RWPE2 (cell line): Measurements from ENCODE around the gene BCLAF1.

ENCODE experiments used
- ATAC-seq: fragments of 200-7000 bp; cut with Tn5 transposase; 3 replicates; pipeline ENCODE4 v1.9.1; 2021; ENCODE audit warnings: low read depth
- DNase-seq: peaks from one replicate; pipeline ENCODE4 v3.0.0-alpha.2; 2020; ENCODE audit warnings: low spot score
- H3K27ac ChIP-seq: fragments of 450-650 bp; 2 replicates; pipeline ENCODE4 v1.5.1; 2017; ENCODE audit warnings: mild to moderate bottlenecking; ENCODE audit not compliant: poor library complexity, severe bottlenecking
- H3K27me3 ChIP-seq: fragments of 250-450 bp; sonication (Bioruptor Pico); 2 replicates; pipeline ENCODE4 v1.5.1; 2021; ENCODE audit warnings: mild to moderate bottlenecking, moderate library complexity; ENCODE audit not compliant: insufficient read depth, poor library complexity, severe bottlenecking
- H3K36me3 ChIP-seq: fragments of 250-450 bp; sonication (Bioruptor Pico); 2 replicates; pipeline ENCODE4 v1.5.1; 2020; ENCODE audit warnings: low read depth, mild to moderate bottlenecking, moderate library complexity
- H3K4me1 ChIP-seq: fragments of 250-450 bp; sonication (Bioruptor Pico); 2 replicates; pipeline ENCODE4 v1.5.1; 2021; ENCODE audit warnings: mild to moderate bottlenecking, moderate library complexity; ENCODE audit not compliant: insufficient read depth, poor library complexity, severe bottlenecking
- H3K4me3 ChIP-seq: fragments of 250-450 bp; sonication (Bioruptor Pico); 2 replicates; pipeline ENCODE4 v1.5.1; 2021; ENCODE audit warnings: mild to moderate bottlenecking, moderate library complexity; ENCODE audit not compliant: severe bottlenecking
- H3K9me3 ChIP-seq: fragments of 250-450 bp; sonication (Bioruptor Pico); 2 replicates; pipeline ENCODE4 v1.5.1; 2021; ENCODE audit warnings: mild to moderate bottlenecking, moderate library complexity; ENCODE audit not compliant: severe bottlenecking
- CTCF ChIP-seq: fragments of 450-650 bp; IDR thresholded peaks from one replicate; pipeline ENCODE4 v1.5.1; 2017; ENCODE audit warnings: mild to moderate bottlenecking, moderate library complexity; ENCODE audit not compliant: poor library complexity, severe bottlenecking

BCLAF1 gene

GRCh38 chr6:136330634-136331033 is 41.0 kb upstream of the BCLAF1 start:
- ATAC-seq (no peak), DNase-seq (no peak)
- no peak for TF ChIP-seq CTCF
- no peaks in the 10 kb centered on the region for H3K4me1 ChIP-seq
- H3K9me3 ChIP-seq: no peaks in the 10 kb centered on the region
- no peak overlapping the region for H3K4me3 ChIP-seq
- no peaks in the 10 kb centered on the region for H3K36me3 ChIP-seq
- H3K27me3 ChIP-seq: no peaks in the 10 kb centered on the region
- no peak overlapping the region for H3K27ac ChIP-seq

GRCh38 chr6:136326038-136326553 is 36.5 kb upstream of the BCLAF1 start:
- no peaks in the 10 kb centered on the region for H3K9me3 ChIP-seq
- no peaks in the 10 kb centered on the region for H3K4me1 ChIP-seq
- no peaks in the 10 kb centered on the region for H3K27me3 ChIP-seq
- ATAC-seq: no peak
- H3K27ac ChIP-seq: no peak overlapping the region
- H3K4me3 ChIP-seq: no peak overlapping the region
- no peaks in the 10 kb centered on the region for H3K36me3 ChIP-seq
- no peak for DNase-seq
- no peak for TF ChIP-seq CTCF

GRCh38 chr6:136324686-136325380 is 35.2 kb upstream of the BCLAF1 start:
- no peak overlapping the region for H3K27ac ChIP-seq
- H3K4me1 ChIP-seq: no peaks in the 10 kb centered on the region
- no peak for DNase-seq
- no peaks in the 10 kb centered on the region for H3K27me3 ChIP-seq
- no peak overlapping the region for H3K4me3 ChIP-seq
- no peaks in the 10 kb centered on the region for H3K9me3 ChIP-seq
- TF ChIP-seq CTCF: no peak
- ATAC-seq: no peak
- no peaks in the 10 kb centered on the region for H3K36me3 ChIP-seq

DNA sequence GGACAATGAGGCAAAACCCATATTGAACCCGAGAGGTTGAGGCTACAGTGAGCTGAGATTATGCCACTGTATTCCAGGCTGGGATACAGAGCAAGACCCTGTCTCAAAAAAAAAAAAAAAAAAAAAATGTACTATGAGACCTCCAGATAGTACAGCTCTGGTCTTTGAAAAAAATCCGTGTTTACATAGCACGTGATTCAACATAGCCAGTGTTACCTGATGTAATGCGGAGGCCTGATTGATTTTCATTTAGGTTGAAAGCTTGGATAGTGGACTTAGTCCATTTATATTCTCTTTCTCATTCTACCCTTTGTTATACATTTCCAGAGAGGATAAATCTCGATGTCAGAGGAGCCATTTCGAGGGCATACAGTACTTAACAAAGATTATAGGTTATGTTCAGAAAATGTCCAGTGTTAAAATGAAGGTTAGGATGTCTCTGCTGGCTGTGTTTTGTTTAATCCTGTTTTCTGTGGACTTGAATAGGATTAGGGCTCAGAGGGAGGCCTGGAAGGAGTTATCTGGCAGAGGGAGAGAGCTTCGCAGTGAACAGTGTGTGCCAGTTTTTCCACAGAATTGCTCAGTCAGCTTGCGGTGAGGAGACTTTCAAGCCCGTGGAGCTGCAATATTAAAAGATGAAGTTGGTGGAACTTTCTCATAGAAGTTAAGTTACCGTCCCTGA is 33.9 kb upstream of the BCLAF1 start:
- Histone ChIP-seq H3K4me3 (no peak overlapping the region), H3K27ac (no peak overlapping the region), H3K27me3 (no peaks in the 10 kb centered on the region), H3K4me1 (no peaks in the 10 kb centered on the region), H3K9me3 (no peaks in the 10 kb centered on the region), H3K36me3 (no peaks in the 10 kb centered on the region)
- DNase-seq (no peak), ATAC-seq (no peak)
- no peak for TF ChIP-seq CTCF

- Histone ChIP-seq H3K27me3 (no peaks in the 10 kb centered on the region), H3K36me3 (no peaks in the 10 kb centered on the region), H3K4me3 (no peak overlapping the region), H3K9me3 (no peaks in the 10 kb centered on the region), H3K27ac (no peak overlapping the region), H3K4me1 (no peaks in the 10 kb centered on the region)
- no peak for ATAC-seq
- no peak for TF ChIP-seq CTCF
- DNase-seq: no peak
Measured at GRCh38 chr6:136319732-136320131, 30.1 kb upstream of the BCLAF1 start.
